DMS153 treated with DMSO at 0.1 percent for 48 hours (cell line): ENCODE data around the gene OPRM1.
"Not testable (repeated sequence)": the region's sequence is repeated elsewhere in the genome, so short reads cannot be mapped to it uniquely, and the experiment has no call there.

Experiments
- DNase-seq: peaks from one replicate; lab custom pipeline; 2025; ENCODE audit not compliant: unreplicated experiment; lab: John Stamatoyannopoulos, UW

OPRM1 gene

GRCh38 chr6:154140743-154141142, 101.7 kb downstream of the OPRM1 start:
- DNase-seq = no peak

- no peak for DNase-seq
Measured at GRCh38 chr6:154143753-154144152, 104.7 kb downstream of the OPRM1 start.

- DNase-seq = peak; percentile 70
Measured at GRCh38 chr6:154154389-154154967, 115.4 kb downstream of the OPRM1 start.

DNA sequence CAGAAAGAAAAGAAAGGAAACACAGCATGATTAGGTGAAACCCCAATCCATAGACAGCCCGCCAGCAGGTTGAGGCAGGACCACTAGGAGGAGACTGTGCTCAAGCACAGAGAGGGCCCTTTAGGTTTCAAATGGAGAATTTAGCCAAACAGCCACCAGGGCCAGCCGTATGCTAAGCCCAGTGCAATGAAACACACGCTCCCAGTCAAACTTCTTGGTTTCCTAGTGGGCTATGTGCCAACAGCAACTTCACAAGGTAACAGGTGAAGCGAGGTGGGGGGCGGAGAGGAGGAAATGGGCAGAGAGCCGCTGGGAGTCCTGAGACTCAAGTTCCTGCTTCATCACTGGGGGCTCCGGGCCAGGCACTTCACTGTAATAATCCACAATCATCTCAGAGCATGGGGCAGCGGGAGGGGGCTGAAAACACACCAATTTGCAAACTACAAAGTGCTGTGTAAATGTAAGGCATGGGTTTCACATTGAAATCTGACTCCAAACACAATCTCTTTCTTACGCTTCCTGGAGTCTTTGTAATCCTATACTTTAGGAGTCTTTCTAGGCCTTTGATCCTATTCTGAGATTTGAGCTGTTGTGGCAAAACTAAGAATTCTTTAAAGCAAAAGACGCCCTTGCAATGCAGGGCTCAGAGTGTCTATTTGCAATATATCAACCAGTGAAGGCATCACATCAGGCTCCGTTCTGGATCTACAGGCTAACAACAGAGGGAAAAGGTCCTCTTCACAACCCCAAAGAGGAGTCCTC, 117.3 kb downstream of the OPRM1 start:
- DNase-seq = peak; percentile 71

- DNase-seq = no peak
Measured at GRCh38 chr6:154157082-154157481, 118.0 kb downstream of the OPRM1 start.

DNA sequence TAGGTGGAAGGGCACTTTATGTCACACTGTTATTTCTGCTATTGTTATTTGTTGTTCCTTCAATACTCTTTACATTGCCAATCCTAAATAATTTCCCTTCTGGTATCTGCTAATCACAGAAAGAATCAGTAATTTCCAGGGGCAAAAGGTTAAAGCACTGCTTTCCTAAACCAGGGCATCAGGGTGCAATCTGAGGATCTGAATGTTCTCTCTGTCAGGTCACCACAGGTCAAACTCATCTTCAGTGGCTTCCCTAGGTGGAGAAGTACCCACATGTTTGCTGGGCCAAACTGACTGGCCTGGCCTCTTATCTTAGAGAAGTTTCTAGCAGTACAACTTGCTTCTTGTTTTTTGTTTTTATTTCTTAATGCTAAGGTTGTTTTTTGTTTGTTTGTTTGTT, 118.7 kb downstream of the OPRM1 start:
- DNase-seq = no peak

DNA sequence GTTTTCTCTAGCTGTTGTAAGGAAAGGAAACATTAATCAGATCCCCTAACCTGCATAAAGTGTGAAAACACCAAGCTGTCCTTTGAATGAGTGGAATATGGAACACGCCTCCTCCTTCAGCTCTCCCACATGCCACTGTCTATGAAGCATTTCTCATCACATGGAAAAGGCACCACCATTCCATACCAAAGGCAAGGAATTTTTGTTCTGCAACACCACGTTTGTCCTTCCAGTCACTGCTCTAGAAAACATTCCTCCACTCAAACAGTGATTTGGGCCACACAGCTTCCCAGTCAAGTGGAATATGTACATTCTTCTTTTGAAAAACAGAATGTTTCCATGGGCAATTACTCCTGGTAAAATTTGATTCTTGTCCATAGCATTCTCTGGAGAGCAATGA, 120.1 kb downstream of the OPRM1 start:
- DNase-seq = no peak

DNA sequence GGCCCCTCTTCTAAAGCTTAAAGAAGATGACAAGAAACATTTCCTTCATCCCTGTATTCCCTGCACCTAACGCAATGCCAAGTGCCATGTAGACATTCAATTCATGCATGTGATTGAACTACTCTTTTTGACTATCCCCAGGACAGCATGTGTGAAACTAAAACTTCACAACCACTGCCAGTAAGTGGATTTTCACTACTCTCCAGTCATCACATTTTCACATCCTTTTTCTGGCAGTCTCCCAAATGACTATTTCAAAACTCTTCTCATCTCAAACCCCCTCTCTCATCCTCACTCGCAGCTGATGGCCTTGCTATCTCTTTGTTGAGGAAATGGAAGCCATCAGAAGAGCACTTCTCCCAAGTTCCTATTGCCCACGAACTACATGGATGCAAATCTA, 122.6 kb downstream of the OPRM1 start:
- DNase-seq = no peak

DNA sequence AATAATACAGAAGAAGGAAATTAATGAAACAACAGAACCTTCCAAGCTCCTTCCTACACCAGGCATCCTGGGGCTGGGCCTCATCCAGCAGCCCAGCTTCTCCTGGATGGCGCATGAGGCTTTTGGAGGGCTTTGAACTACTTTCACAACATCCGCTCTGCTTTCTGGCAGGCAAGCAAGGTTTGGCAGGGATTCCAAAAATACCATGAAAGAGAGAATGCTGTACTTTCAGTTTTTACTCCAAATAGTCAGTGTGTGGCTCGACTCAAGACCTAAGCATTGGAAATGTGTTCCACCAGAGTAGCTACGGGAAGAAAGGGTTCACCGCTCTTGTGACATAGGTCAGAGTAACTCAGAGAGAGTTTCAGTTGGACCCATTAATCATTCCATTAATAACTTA, 125.4 kb downstream of the OPRM1 start:
- DNase-seq = no peak

GRCh38 chr6:154165478-154165877, 126.4 kb downstream of the OPRM1 start:
- no peak for DNase-seq

GRCh38 chr6:154166140-154166539, 127.1 kb downstream of the OPRM1 start:
- DNase-seq = no peak

GRCh38 chr6:154167126-154167525, 128.1 kb downstream of the OPRM1 start:
- peak; percentile 55 for DNase-seq

DNA sequence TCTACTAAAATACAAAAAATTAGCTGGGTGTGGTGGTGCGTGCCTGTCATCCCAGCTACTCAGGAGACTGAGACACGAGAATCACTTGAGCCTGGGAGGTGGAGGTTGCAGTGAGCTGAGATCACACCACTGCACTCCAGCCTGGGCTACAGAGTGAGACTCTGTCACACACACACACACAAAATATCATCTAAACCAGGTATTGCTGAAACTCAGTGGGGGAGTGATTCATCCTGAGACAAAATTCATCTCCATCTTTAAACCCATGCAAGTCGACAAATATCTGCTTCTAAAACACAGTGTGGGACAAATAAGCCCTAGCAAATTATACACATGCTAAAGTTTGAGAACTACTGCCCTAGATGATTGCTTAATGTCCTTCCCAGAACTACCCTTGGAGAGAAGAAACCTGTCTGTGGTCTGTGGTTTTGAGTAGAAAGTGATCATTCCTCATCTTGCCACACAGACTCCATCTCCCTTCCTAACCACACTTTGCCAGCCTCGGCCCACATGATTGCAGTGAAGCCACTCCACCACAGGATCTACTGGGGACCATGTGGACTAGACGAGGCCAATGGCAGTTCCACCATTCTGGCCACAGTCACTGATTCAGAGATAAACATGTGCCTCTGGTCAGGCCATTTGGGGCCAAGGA, 130.3 kb downstream of the OPRM1 start:
- DNase-seq = no peak

- DNase-seq = no peak
Measured at GRCh38 chr6:154170106-154170505, 131.1 kb downstream of the OPRM1 start.

DNA sequence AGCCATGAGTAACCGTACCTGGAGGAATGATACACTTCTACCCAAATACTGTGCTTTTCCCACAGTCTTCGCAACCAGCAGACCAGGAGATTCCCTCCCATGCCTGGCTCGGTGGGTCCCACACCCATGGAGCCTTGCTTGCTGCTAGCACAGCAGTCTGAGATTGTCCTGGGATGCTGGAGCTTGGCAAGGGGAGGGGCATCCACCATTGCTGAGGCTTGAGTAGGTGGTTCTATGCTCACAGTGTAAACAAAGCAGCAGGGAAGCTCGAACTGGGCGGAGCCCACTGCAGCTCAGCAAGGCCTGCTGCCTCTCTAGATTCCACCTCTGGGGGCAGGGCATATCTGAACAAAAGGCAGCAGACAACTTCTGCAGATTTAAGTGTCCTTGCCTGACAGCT, 133.4 kb downstream of the OPRM1 start:
- not testable (repeated sequence) for DNase-seq

- DNase-seq = no peak
Measured at GRCh38 chr6:154179434-154179833, 140.4 kb downstream of the OPRM1 start.

- peak; percentile 40 for DNase-seq
Measured at GRCh38 chr6:154187203-154187602, 148.2 kb downstream of the OPRM1 start.

- no peak for DNase-seq
Measured at GRCh38 chr6:154187714-154188113, 148.7 kb downstream of the OPRM1 start.

DNA sequence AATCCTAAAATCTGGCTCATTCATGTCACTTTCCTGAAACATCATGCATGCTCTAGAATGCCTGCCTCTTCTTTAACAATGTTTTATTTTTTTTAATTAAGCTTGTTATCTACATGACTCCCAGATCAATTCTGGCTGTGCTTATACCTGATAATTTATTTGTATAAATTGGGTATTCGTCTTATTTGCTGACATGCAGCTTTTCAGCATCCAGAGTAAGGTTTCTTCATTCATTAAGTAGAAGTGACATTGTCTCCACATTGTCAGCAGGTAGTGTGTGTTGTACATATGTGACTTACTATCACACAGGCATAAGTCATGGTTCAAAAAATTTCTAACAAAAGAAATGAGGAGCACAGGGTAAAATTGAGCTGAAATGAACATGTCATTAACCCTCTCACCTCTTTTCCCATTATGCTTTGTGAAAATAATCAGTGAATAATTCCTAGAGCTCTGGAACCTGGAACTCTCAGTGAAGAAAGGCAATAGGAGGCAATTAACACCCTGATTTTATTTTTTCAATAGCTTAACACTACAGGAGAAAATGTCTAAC, 157.4 kb downstream of the OPRM1 start:
- no peak for DNase-seq

- no peak for DNase-seq
Measured at GRCh38 chr6:154197196-154197860, 158.3 kb downstream of the OPRM1 start.

DNA sequence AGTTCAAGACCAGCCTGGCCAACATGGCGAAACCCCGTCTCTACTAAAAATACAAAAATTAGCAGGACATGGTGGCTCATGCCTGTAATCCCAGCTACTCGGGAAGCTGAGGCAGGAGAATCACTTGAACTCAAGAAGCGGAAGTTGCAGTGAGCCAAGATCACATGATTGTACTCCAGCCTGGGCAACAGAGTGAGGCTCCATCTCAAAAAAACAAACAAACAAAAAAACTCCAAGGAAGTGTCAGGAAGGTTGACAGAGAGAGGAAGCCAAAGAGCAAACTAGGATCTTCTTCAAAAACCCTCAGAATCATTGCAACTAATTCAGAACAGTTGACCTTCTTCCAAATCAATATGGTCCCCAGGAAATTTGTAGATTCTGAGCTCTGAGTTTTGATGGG, 162.6 kb downstream of the OPRM1 start:
- not testable (repeated sequence) for DNase-seq
